Type B pancreatic cell (in vitro differentiated cells): ENCODE data around the gene FBXO33. TPM values are rescaled to one million over a fixed set of nuclear protein-coding genes. Genes with fewer than 3 reads are reported as not detected.

Experiments used
- DNase-seq: peaks from one replicate; pipeline ENCODE4 v3.0.0; 2021; ENCODE audit warnings: mixed read lengths; ENCODE audit not compliant: unreplicated experiment; ENCODE audit errors: extremely low spot score
- H3K27ac Mint-ChIP-seq: 2 replicates; pipeline ENCODE4 v1.8.0; 2021; ENCODE audit warnings: mild to moderate bottlenecking, mixed read lengths
- H3K27me3 Mint-ChIP-seq: 2 replicates; pipeline ENCODE4 v1.8.0; 2021; ENCODE audit warnings: mixed read lengths
- H3K36me3 Mint-ChIP-seq: 2 replicates; pipeline ENCODE4 v1.8.0; 2021; ENCODE audit warnings: mixed read lengths
- H3K4me1 Mint-ChIP-seq: one replicate; pipeline ENCODE4 v1.8.0; 2021; ENCODE audit warnings: mixed read lengths; ENCODE audit not compliant: unreplicated experiment
- H3K4me3 Mint-ChIP-seq: 2 replicates; pipeline ENCODE4 v1.8.0; 2021; ENCODE audit warnings: mild to moderate bottlenecking, mixed read lengths
- H3K9me3 Mint-ChIP-seq: 2 replicates; pipeline ENCODE4 v1.8.0; 2021; ENCODE audit warnings: mixed read lengths
- CTCF ChIP-seq: fragments of 200-600 bp; sonication (generic); conservative IDR thresholded peaks from 2 replicates; pipeline ENCODE4 v1.5.0; 2021; ENCODE audit warnings: antibody characterized with exemption, mild to moderate bottlenecking
- total RNA-seq: library from RNA; stranded (reverse); gene quantifications from 2 replicates; pipeline ENCODE4 v1.2.1, GENCODE V29; 2021; ENCODE audit warnings: low replicate concordance

The FBXO33 gene
- total RNA-seq, 1 donor from 2014 or later, result 9.9 TPM

- H3K9me3 Mint-ChIP-seq, result no peaks in the 10 kb centered on the region
- H3K4me3 Mint-ChIP-seq, result no peak overlapping the region
- no peaks in the 10 kb centered on the region for H3K27me3 Mint-ChIP-seq
- DNase-seq, result no peak
- no peak for TF ChIP-seq CTCF
- no peak overlapping the region for H3K27ac Mint-ChIP-seq
- no peaks in the 10 kb centered on the region for H3K36me3 Mint-ChIP-seq
- H3K4me1 Mint-ChIP-seq, result peaks cover 14% of the 10 kb centered on the region
Observed at GRCh38 chr14:39372656-39373055, 59.6 kb downstream of the FBXO33 start.

GRCh38 chr14:39370415-39370814 lies 61.8 kb downstream of the FBXO33 start:
- no peak for TF ChIP-seq CTCF
- Mint-ChIP-seq H3K4me3 (no peak overlapping the region), H3K27me3 (no peaks in the 10 kb centered on the region), H3K27ac (no peak overlapping the region), H3K4me1 (peaks cover 5% of the 10 kb centered on the region), H3K36me3 (peaks cover 6% of the 10 kb centered on the region), H3K9me3 (no peaks in the 10 kb centered on the region)
- DNase-seq, result no peak

- no peak for TF ChIP-seq CTCF
- H3K27ac Mint-ChIP-seq, result peak overlapping the region; percentile 10
- DNase-seq, result no peak
- H3K4me1 Mint-ChIP-seq, result peaks cover 5% of the 10 kb centered on the region
- H3K36me3 Mint-ChIP-seq, result peaks cover 13% of the 10 kb centered on the region
- no peak overlapping the region for H3K4me3 Mint-ChIP-seq
- H3K9me3 Mint-ChIP-seq, result no peaks in the 10 kb centered on the region
- H3K27me3 Mint-ChIP-seq, result no peaks in the 10 kb centered on the region
Observed at GRCh38 chr14:39369029-39369428, 63.2 kb downstream of the FBXO33 start.

- H3K27me3 Mint-ChIP-seq, result no peaks in the 10 kb centered on the region
- H3K4me3 Mint-ChIP-seq, result no peak overlapping the region
- DNase-seq, result no peak
- peaks cover 5% of the 10 kb centered on the region for H3K4me1 Mint-ChIP-seq
- H3K9me3 Mint-ChIP-seq, result no peaks in the 10 kb centered on the region
- peak overlapping the region; percentile 10 for H3K27ac Mint-ChIP-seq
- H3K36me3 Mint-ChIP-seq, result peaks cover 18% of the 10 kb centered on the region
- peak; percentile 85 for TF ChIP-seq CTCF
Observed at GRCh38 chr14:39368261-39368959, 63.8 kb downstream of the FBXO33 start.

- Mint-ChIP-seq H3K4me1 (peaks cover 5% of the 10 kb centered on the region), H3K27me3 (no peaks in the 10 kb centered on the region), H3K27ac (no peak overlapping the region), H3K9me3 (no peaks in the 10 kb centered on the region), H3K36me3 (peaks cover 25% of the 10 kb centered on the region), H3K4me3 (no peak overlapping the region)
- no peak for TF ChIP-seq CTCF
- DNase-seq, result no peak
Observed at GRCh38 chr14:39367387-39367751, 64.9 kb downstream of the FBXO33 start.
